ENCODE results near the gene FIBCD1. TPM values are rescaled to one million over a fixed set of nuclear protein-coding genes. Genes with fewer than 3 reads are reported as not detected.

FIBCD1 gene
- total and polyA plus RNA-seq, 9 of the 15 experiments (the other 6 are each of a cell fraction or from before 2014, with no cell fraction given): 0.53 to 1.2 (median 0.95) TPM; not detected in 4

DNA sequence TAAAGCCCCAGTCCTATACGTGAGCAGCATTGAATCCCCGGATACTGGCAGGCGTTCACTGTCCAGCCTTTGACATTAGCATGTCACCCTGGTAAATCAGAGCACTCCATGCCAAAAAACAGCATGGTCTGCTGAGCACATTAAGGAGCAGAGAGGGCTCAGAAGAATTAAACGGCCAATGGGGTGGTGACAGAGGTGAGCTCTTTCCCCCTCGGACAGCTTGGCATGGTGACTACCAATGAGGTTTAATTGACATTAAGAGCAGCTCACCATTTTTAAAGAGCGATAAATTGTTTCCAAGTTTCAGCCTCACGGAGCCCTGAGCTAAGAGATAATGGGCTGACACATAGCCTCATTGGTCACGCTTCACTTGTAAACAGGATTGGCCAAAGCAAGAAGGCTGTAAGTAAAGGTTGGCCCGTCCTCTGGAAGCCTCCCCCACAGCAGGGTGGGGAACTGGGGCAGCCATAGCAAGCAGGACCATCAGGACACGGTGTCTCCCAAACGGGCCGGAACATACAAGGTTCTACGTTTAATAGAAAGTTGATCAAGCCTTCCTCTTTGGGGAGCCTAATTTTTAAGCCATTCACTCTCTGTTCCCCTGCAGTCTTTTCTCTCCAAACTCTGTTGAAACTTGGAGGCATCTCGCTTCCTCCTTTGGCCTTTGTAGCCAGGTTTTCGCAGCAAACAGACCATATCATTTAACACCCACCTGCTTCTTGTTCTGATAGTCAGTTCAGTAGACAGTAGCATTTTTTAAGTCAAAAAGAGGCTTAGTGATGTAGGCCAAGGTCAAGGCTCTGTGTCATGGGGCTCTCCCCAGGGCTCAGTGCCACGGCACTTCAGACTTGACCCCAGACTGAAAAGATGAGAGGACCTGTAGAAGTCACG, 68.3 kb downstream of the FIBCD1 start:
- H3K9ac ChIP-seq (ENCODE audit: insufficient read depth in 1 of 2, low read depth in 2 of 2, low read length in 2 of 2): peak overlapping the region in 1 of 2 experiments; percentile 4; a peak in 1 of 4 replicates
- in situ Hi-C loops (cut with MboI): loop anchor here (5.0 kb wide), 1 partner anchor 127 kb away; no protein-coding TSS in a partner anchor
- H3K4me2 ChIP-seq (ENCODE audit: insufficient read depth, low read length): no peak overlapping the region
- H3K27ac ChIP-seq (ENCODE audit: extremely low read depth, low read depth, low read length): no peak overlapping the region
- BruUV-seq (replicated peaks): no TSS peak
- no peaks in the 10 kb centered on the region; a peak in 1 of 5 replicates for H3K4me1 ChIP-seq (replicated peaks in 1 of 2; ENCODE audit: control insufficient read depth in 2 of 2, insufficient read depth in 2 of 2, low read length in 2 of 2)
- no peaks in the 10 kb centered on the region for H3K27me3 ChIP-seq (ENCODE audit: control insufficient read depth in 2 of 2, insufficient read depth in 2 of 2, low read length in 2 of 2)
- no peaks in the 10 kb centered on the region for H3K9me3 ChIP-seq (replicated peaks; ENCODE audit: control insufficient read depth, insufficient read depth, low read depth, low read length)
- peaks cover 55% of the 10 kb centered on the region for H3K36me3 ChIP-seq (ENCODE audit: control insufficient read depth, insufficient read depth, low read length)
- POLR2A ChIA-PET: interaction anchor here (0.7 to 15.4 kb wide), 30 partner anchors 8 to 223 kb away, joined by 3 to 220 read pairs (median 6); no protein-coding TSS in a partner anchor
- no peak overlapping the region for H2AFZ ChIP-seq (ENCODE audit: low read depth, low read length)
- intact Hi-C loops (cut with micrococcal nuclease): loop anchor here (1.0 kb wide), 3 partner anchors 71 to 176 kb away; no protein-coding TSS in a partner anchor
- ATAC-seq: no peak
- H3K4me3 ChIP-seq: no peak overlapping the region
- 73% methylated on average over 17 of the region's 17 CpGs for WGBS (ENCODE audit: insufficient coverage, low coverage, missing lambda C conversion rate)
- peaks cover 52% of the 10 kb centered on the region for H4K20me1 ChIP-seq (replicated peaks; ENCODE audit: control insufficient read depth, insufficient read depth, low read length)
- DNase-seq (ENCODE audit: extremely low read depth in 1 of 4, low spot score in 3 of 4): peak in 1 of 4 experiments; percentile 54
- FAIRE-seq: no peak
- H3K79me2 ChIP-seq (ENCODE audit: control insufficient read depth, insufficient read depth, low read length): no peaks in the 10 kb centered on the region
- CTCF ChIA-PET (ENCODE audit: low intra/inter-chr PET ratio): interaction anchor here (0.6 to 13.1 kb wide), 11 partner anchors 21 to 225 kb away, joined by 3 to 201 read pairs (median 5); partner anchors contain the start of gene FIBCD1
- H3K9me1 ChIP-seq (ENCODE audit: control insufficient read depth, insufficient read depth, low read length): peaks cover 3% of the 10 kb centered on the region
- TF ChIP-seq, protein P1, sequence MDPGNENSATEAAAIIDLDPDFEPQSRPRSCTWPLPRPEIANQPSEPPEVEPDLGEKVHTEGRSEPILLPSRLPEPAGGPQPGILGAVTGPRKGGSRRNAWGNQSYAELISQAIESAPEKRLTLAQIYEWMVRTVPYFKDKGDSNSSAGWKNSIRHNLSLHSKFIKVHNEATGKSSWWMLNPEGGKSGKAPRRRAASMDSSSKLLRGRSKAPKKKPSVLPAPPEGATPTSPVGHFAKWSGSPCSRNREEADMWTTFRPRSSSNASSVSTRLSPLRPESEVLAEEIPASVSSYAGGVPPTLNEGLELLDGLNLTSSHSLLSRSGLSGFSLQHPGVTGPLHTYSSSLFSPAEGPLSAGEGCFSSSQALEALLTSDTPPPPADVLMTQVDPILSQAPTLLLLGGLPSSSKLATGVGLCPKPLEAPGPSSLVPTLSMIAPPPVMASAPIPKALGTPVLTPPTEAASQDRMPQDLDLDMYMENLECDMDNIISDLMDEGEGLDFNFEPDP (CRISPR knock-in tag; IDR thresholded peaks at IDR 0.05): no peak
- TF ChIP-seq SAFB (IDR thresholded peaks at IDR 0.05; ENCODE audit: borderline replicate concordance, low read depth, low read length) (no peak), NCOA1 (IDR thresholded peaks at IDR 0.05; ENCODE audit: low read depth) (no peak), MTA2 (IDR thresholded peaks at IDR 0.05; ENCODE audit: low read depth) (no peak), STAT6 (CRISPR knock-in tag; IDR thresholded peaks at IDR 0.05) (0 out of 2 replicates have a peak, but pooled peaks have one; percentile 67), XRCC5 (IDR thresholded peaks at IDR 0.05; ENCODE audit: low read depth, low read length) (no peak), KDM4B (IDR thresholded peaks at IDR 0.05; ENCODE audit: borderline replicate concordance in 2 of 2, low read depth in 1 of 2) (no peak), MLX (CRISPR knock-in tag; conservative IDR thresholded peaks at IDR 0.05) (0 out of 4 replicates have a peak, but pooled peaks of 1 of the 2 experiments have one; percentile 10), ETV6 (IDR thresholded peaks at IDR 0.05; ENCODE audit: borderline replicate concordance in 1 of 2, low read depth in 2 of 2, low read length in 1 of 2) (no peak), ETV6 (CRISPR knock-in tag; IDR thresholded peaks at IDR 0.05; ENCODE audit: borderline replicate concordance) (no peak)

Data from K562 (cell line).